ENCODE measurements around the gene CEP120.
A peak's percentile ranks its signal among the peaks of the same experiment; 100 is the strongest.

The CEP120 gene

GRCh38 chr5:123429993-123430392, 6.8 kb upstream of the CEP120 start:
- no peak overlapping the region; the same call in 1 of the 2 replicates for H3K4me3 ChIP-seq (ENCODE audit: low read depth, low read length)
- TF ChIP-seq CTCF (IDR thresholded peaks at IDR 0.05; ENCODE audit: insufficient read depth, low read depth, low read length, missing control alignments) = no peak
- no peak for DNase-seq (ENCODE audit: low read depth)

- no peak overlapping the region for H3K4me3 ChIP-seq (ENCODE audit: low read depth, low read length)
- DNase-seq (ENCODE audit: low read depth) = no peak
- no peak for TF ChIP-seq CTCF (IDR thresholded peaks at IDR 0.05; ENCODE audit: insufficient read depth, low read depth, low read length, missing control alignments)
Observed at GRCh38 chr5:123429221-123429954, 6.2 kb upstream of the CEP120 start.

- no peak for DNase-seq (ENCODE audit: low read depth)
- no peak for TF ChIP-seq CTCF (IDR thresholded peaks at IDR 0.05; ENCODE audit: insufficient read depth, low read depth, low read length, missing control alignments)
Observed at GRCh38 chr5:123428521-123429220, 5.5 kb upstream of the CEP120 start.

GRCh38 chr5:123427281-123427680, 4.1 kb upstream of the CEP120 start:
- TF ChIP-seq CTCF (IDR thresholded peaks at IDR 0.05; ENCODE audit: insufficient read depth, low read depth, low read length, missing control alignments) = no peak
- no peak for DNase-seq (ENCODE audit: low read depth)
- no peak overlapping the region for H3K4me3 ChIP-seq (ENCODE audit: low read depth, low read length)

More at GRCh38 chr5:123428521-123429220, 5.5 kb upstream of the CEP120 start:
- H3K4me3 ChIP-seq (ENCODE audit: low read depth, low read length) = no peak overlapping the region

- H3K4me3 ChIP-seq (ENCODE audit: low read depth, low read length) = no peak overlapping the region
- DNase-seq (ENCODE audit: low read depth) = no peak
- TF ChIP-seq CTCF (IDR thresholded peaks at IDR 0.05; ENCODE audit: insufficient read depth, low read depth, low read length, missing control alignments) = no peak
Observed at GRCh38 chr5:123425431-123425830, 2.2 kb upstream of the CEP120 start.

GRCh38 chr5:123422433-123423277, 548 bp downstream of the CEP120 start:
- peak overlapping the region; percentile 92 for H3K4me3 ChIP-seq (ENCODE audit: low read depth, low read length)
- no peak for TF ChIP-seq CTCF (IDR thresholded peaks at IDR 0.05; ENCODE audit: insufficient read depth, low read depth, low read length, missing control alignments)
- peak; percentile 47 for DNase-seq (ENCODE audit: low read depth)

All from GM12865 (cell line).